Ovary (tissue), 3 donors: ENCODE data around the gene THSD4.

Source experiments
- CTCF ChIP-seq, 3 donors: fragments of 450-650 bp in 2 of 3; fragments of 200-600 bp in 1 of 3; IDR thresholded peaks; one replicate each; pipeline versions ENCODE4 v1.5.1 to v1.8.0; 2016 to 2022; ENCODE audit warnings: antibody characterized with exemption in 3 of 3, mild to moderate bottlenecking in 1 of 3
- EP300 ChIP-seq: sonication (generic); formaldehyde crosslinking; IDR thresholded peaks from one replicate; pipeline ENCODE4 v1.6.1; 2017; ENCODE audit warnings: antibody characterized with exemption
- POLR2A ChIP-seq: fragments of 450-650 bp; IDR thresholded peaks from one replicate; pipeline ENCODE4 v1.6.1; 2017; ENCODE audit warnings: antibody characterized with exemption, mild to moderate bottlenecking, moderate library complexity
- donor health status: DM: no; HTN: no; CAD: no.

GRCh38 chr15:71384501-71384900 lies 269.2 kb downstream of the THSD4 start:
- TF ChIP-seq CTCF (IDR thresholded peaks at IDR 0.05) (no peak), POLR2A (no peak), EP300 (no peak)
